ENCODE data around the gene DHRS7B. TPM values are rescaled to one million over a fixed set of nuclear protein-coding genes. Genes with fewer than 3 reads are reported as not detected.
"Not testable (repeated sequence)": the region's sequence is repeated elsewhere in the genome, so short reads cannot be mapped to it uniquely, and the experiment has no call there.

The DHRS7B gene
- total RNA-seq, 1 donor from 2014 or later, result 20.9 TPM

- TF ChIP-seq CTCF (IDR thresholded peaks at IDR 0.05), result peak; percentile 83
- intact Hi-C loops (cut with DNase I), result no loop called here
- ATAC-seq, result peak; percentile 83 to 86
- no peaks in the 10 kb centered on the region for H3K27me3 ChIP-seq (ENCODE audit: low read depth)
- no peaks in the 10 kb centered on the region for H3K36me3 ChIP-seq
- H3K27ac ChIP-seq, result no peak overlapping the region
- no peaks in the 10 kb centered on the region for H3K9me3 ChIP-seq
- no peak overlapping the region for H3K4me3 ChIP-seq
- peak; percentile 76 for DNase-seq
- no peaks in the 10 kb centered on the region for H3K4me1 ChIP-seq
Measured at GRCh38 chr17:21119247-21119918, 7.4 kb upstream of the DHRS7B start.

- no peak overlapping the region for H3K27ac ChIP-seq
- DNase-seq (no peak), ATAC-seq (no peak)
- no peaks in the 10 kb centered on the region for H3K9me3 ChIP-seq
- intact Hi-C loops (cut with DNase I), result no loop called here
- TF ChIP-seq CTCF (IDR thresholded peaks at IDR 0.05), result no peak
- no peaks in the 10 kb centered on the region for H3K4me1 ChIP-seq
- H3K4me3 ChIP-seq, result no peak overlapping the region
- H3K36me3 ChIP-seq, result no peaks in the 10 kb centered on the region
- H3K27me3 ChIP-seq (ENCODE audit: low read depth), result no peaks in the 10 kb centered on the region
Measured at GRCh38 chr17:21119919-21120249, 6.9 kb upstream of the DHRS7B start.

- Histone ChIP-seq H3K4me3 (no peak overlapping the region), H3K36me3 (no peaks in the 10 kb centered on the region), H3K4me1 (peaks cover 15% of the 10 kb centered on the region), H3K27me3 (ENCODE audit: low read depth) (no peaks in the 10 kb centered on the region), H3K27ac (no peak overlapping the region), H3K9me3 (no peaks in the 10 kb centered on the region)
- ATAC-seq, result no peak
- intact Hi-C loops (cut with DNase I), result no loop called here
- TF ChIP-seq CTCF (IDR thresholded peaks at IDR 0.05), result no peak
- no peak for DNase-seq
Measured at GRCh38 chr17:21124086-21124485, 2.7 kb upstream of the DHRS7B start.

GRCh38 chr17:21124517-21124916, 2.2 kb upstream of the DHRS7B start:
- H3K36me3 ChIP-seq; ATAC-seq; H3K27me3 ChIP-seq (ENCODE audit: low read depth); H3K9me3 ChIP-seq; DNase-seq; H3K4me3 ChIP-seq; H3K27ac ChIP-seq; intact Hi-C loops (cut with DNase I): not testable (repeated sequence)
- H3K4me1 ChIP-seq, result peaks cover 15% of the 10 kb centered on the region

- intact Hi-C loops (cut with DNase I), result no loop called here
- DNase-seq (no peak), ATAC-seq (no peak)
- Histone ChIP-seq H3K4me3 (peak overlapping the region; percentile 75), H3K9me3 (no peaks in the 10 kb centered on the region), H3K4me1 (peaks cover 15% of the 10 kb centered on the region), H3K27me3 (ENCODE audit: low read depth) (no peaks in the 10 kb centered on the region), H3K36me3 (no peaks in the 10 kb centered on the region), H3K27ac (peak overlapping the region; percentile 92)
- TF ChIP-seq CTCF (IDR thresholded peaks at IDR 0.05), result no peak
Measured at GRCh38 chr17:21125862-21126261, 902 bp upstream of the DHRS7B start.

GRCh38 chr17:21127509-21128077, 829 bp downstream of the DHRS7B start:
- H3K27me3 ChIP-seq (ENCODE audit: low read depth), result no peaks in the 10 kb centered on the region
- ATAC-seq (no peak), DNase-seq (no peak)
- intact Hi-C loops (cut with DNase I), result no loop called here
- no peak for TF ChIP-seq CTCF (IDR thresholded peaks at IDR 0.05)
- peaks cover 15% of the 10 kb centered on the region for H3K4me1 ChIP-seq
- H3K27ac ChIP-seq, result peak overlapping the region; percentile 92
- H3K9me3 ChIP-seq, result no peaks in the 10 kb centered on the region
- peak overlapping the region; percentile 75 for H3K4me3 ChIP-seq
- no peaks in the 10 kb centered on the region for H3K36me3 ChIP-seq
